Renal cortex interstitium (tissue), 11 donors: ENCODE results near the gene HHIPL1. TPM values are rescaled to one million over a fixed set of nuclear protein-coding genes. Genes with fewer than 3 reads are reported as not detected.
"Not testable (repeated sequence)": the region's sequence is repeated elsewhere in the genome, so short reads cannot be mapped to it uniquely, and the experiment has no call there.

Source experiments
- DNase-seq, 11 donors: peaks; one replicate each; pipeline ENCODE4 v3.0.0-alpha.2; 2013; ENCODE audit warnings: low read depth in 9 of 11, low spot score in 4 of 11; ENCODE audit errors: extremely low read depth in 1 of 11
- polyA plus RNA-seq, 3 donors: library from polyadenylated mRNA; unstranded; fragments of 120-200 nt; gene quantifications; one replicate each; pipeline ENCODE4 v1.2.1, GENCODE V29; 2013; ENCODE audit not compliant: insufficient read length in 3 of 3

HHIPL1 gene
- polyA plus RNA-seq, 3 donors, result 1.5 to 2.4 (median 1.6) TPM

GRCh38 chr14:99628887-99629618 is 15.9 kb upstream of the HHIPL1 start:
- peak in 4 of 11 donors; percentile 55 to 64 (median 57) for DNase-seq

- DNase-seq, result no peak
These were observed 14.7 kb upstream of the HHIPL1 start for GRCh38 chr14:99630202-99630601.

GRCh38 chr14:99632410-99633035 is 12.4 kb upstream of the HHIPL1 start:
- no peak for DNase-seq

- DNase-seq, result no peak
These were observed 11.8 kb upstream of the HHIPL1 start for GRCh38 chr14:99633141-99633540.

- no peak for DNase-seq
These were observed 11.0 kb upstream of the HHIPL1 start for GRCh38 chr14:99633918-99634317.

- no peak for DNase-seq
These were observed 10.5 kb upstream of the HHIPL1 start for GRCh38 chr14:99634443-99634842.

- DNase-seq, result no peak
These were observed 9.8 kb upstream of the HHIPL1 start for GRCh38 chr14:99635116-99635515.

GRCh38 chr14:99636487-99636886 is 8.4 kb upstream of the HHIPL1 start:
- DNase-seq, result no peak

- no peak for DNase-seq
These were observed 7.3 kb upstream of the HHIPL1 start for GRCh38 chr14:99637624-99638023.

GRCh38 chr14:99642771-99643170 is 2.2 kb upstream of the HHIPL1 start:
- DNase-seq, result not testable (repeated sequence)

- no peak for DNase-seq
These were observed 1.6 kb upstream of the HHIPL1 start for GRCh38 chr14:99643343-99643742.

- DNase-seq, result no peak
These were observed 818 bp upstream of the HHIPL1 start for GRCh38 chr14:99644035-99644587.

- DNase-seq, result no peak
These were observed 896 bp downstream of the HHIPL1 start for GRCh38 chr14:99645545-99646505.

GRCh38 chr14:99647411-99647810 is 2.5 kb downstream of the HHIPL1 start:
- no peak for DNase-seq

- no peak for DNase-seq
These were observed 3.3 kb downstream of the HHIPL1 start for GRCh38 chr14:99648027-99648784.

GRCh38 chr14:99649219-99649618 is 4.3 kb downstream of the HHIPL1 start:
- DNase-seq, result no peak

- DNase-seq, result no peak
These were observed 4.7 kb downstream of the HHIPL1 start for GRCh38 chr14:99649643-99650042.

GRCh38 chr14:99650189-99650588 is 5.3 kb downstream of the HHIPL1 start:
- DNase-seq, result no peak
